ENCODE results near the gene ZNF366.

The ZNF366 gene

GRCh38 chr5:72489536-72489935 lies 17.7 kb downstream of the ZNF366 start:
- DNase-seq (ENCODE audit: low spot score): no peak
- POLR2A ChIA-PET (ENCODE audit: low non-redundant PET): no interaction called here
- CTCF ChIA-PET: no interaction called here
- H3K27ac ChIP-seq: no peak overlapping the region
- TF ChIP-seq CTCF (conservative IDR thresholded peaks at IDR 0.05; ENCODE audit: low read depth): no peak

GRCh38 chr5:72488756-72489155 lies 18.5 kb downstream of the ZNF366 start:
- ChIA-PET CTCF (interaction anchor here (0.7 kb wide), 1 partner anchor 11 kb away, joined by 8 read pairs; no protein-coding TSS in a partner anchor), POLR2A (ENCODE audit: low non-redundant PET) (no interaction called here)
- no peak for DNase-seq (ENCODE audit: low spot score)
- TF ChIP-seq CTCF (conservative IDR thresholded peaks at IDR 0.05; ENCODE audit: low read depth): no peak
- H3K27ac ChIP-seq: no peak overlapping the region

GRCh38 chr5:72487177-72487576 lies 20.0 kb downstream of the ZNF366 start:
- CTCF ChIA-PET: interaction anchor here (0.6 kb wide), 1 partner anchor 20 kb away, joined by 7 read pairs; no protein-coding TSS in a partner anchor
- DNase-seq (ENCODE audit: low spot score): no peak
- no peak for TF ChIP-seq CTCF (conservative IDR thresholded peaks at IDR 0.05; ENCODE audit: low read depth)
- POLR2A ChIA-PET (ENCODE audit: low non-redundant PET): no interaction called here
- no peak overlapping the region for H3K27ac ChIP-seq

GRCh38 chr5:72486371-72486770 lies 20.8 kb downstream of the ZNF366 start:
- peak overlapping the region; percentile 65 for H3K27ac ChIP-seq
- ChIA-PET POLR2A (ENCODE audit: low non-redundant PET) (no interaction called here), CTCF (interaction anchor here (0.6 to 1.0 kb wide), 5 partner anchors 9 to 345 kb away, joined by 3 to 7 read pairs (median 4); no protein-coding TSS in a partner anchor)
- TF ChIP-seq CTCF (conservative IDR thresholded peaks at IDR 0.05; ENCODE audit: low read depth): no peak
- no peak for DNase-seq (ENCODE audit: low spot score)

GRCh38 chr5:72485430-72485974 lies 21.7 kb downstream of the ZNF366 start:
- CTCF ChIA-PET: interaction anchor here (0.6 to 1.0 kb wide), 3 partner anchors 8 to 129 kb away, joined by 3 to 4 read pairs (median 3); no protein-coding TSS in a partner anchor
- TF ChIP-seq CTCF (conservative IDR thresholded peaks at IDR 0.05; ENCODE audit: low read depth): no peak
- POLR2A ChIA-PET (ENCODE audit: low non-redundant PET): no interaction called here
- peak overlapping the region; percentile 65 for H3K27ac ChIP-seq
- peak; percentile 81 for DNase-seq (ENCODE audit: low spot score)

GRCh38 chr5:72482046-72482445 lies 25.2 kb downstream of the ZNF366 start:
- TF ChIP-seq CTCF (conservative IDR thresholded peaks at IDR 0.05; ENCODE audit: low read depth): no peak
- no peak for DNase-seq (ENCODE audit: low spot score)
- ChIA-PET CTCF (no interaction called here), POLR2A (ENCODE audit: low non-redundant PET) (no interaction called here)
- no peak overlapping the region for H3K27ac ChIP-seq

All from RWPE1 (cell line).